SK-N-SH treated with all-trans-retinoic acid at 6 μM for 48 hours (cell line): ENCODE measurements around the gene PPARD.
A peak's percentile ranks its signal among the peaks of the same experiment; 100 is the strongest.

Experiments used
- ATAC-seq: fragments of 200-7000 bp; cut with Tn5 transposase; 3 replicates; pipeline ENCODE4 v1.9.1; 2020; ENCODE audit warnings: mild to moderate bottlenecking, moderate library complexity
- ARNTL ChIP-seq: fragments of 450-650 bp; formaldehyde crosslinking; IDR thresholded peaks from 2 replicates; pipeline ENCODE4 v1.5.0; 2020; ENCODE audit warnings: low read depth, mild to moderate bottlenecking, moderate library complexity, borderline replicate concordance
- BACH2 ChIP-seq: fragments of 250-450 bp; sonication (Bioruptor Pico); IDR thresholded peaks from 2 replicates; pipeline ENCODE4 v1.9.0; 2021; ENCODE audit warnings: mild to moderate bottlenecking, borderline replicate concordance
- CREB5 ChIP-seq: fragments of 250-450 bp; sonication (Bioruptor Pico); IDR thresholded peaks from 2 replicates; pipeline ENCODE4 v1.5.1; 2020; ENCODE audit warnings: low read depth, mild to moderate bottlenecking, moderate library complexity
- CSDC2 ChIP-seq: fragments of 250-450 bp; sonication (Bioruptor Pico); IDR thresholded peaks from 2 replicates; pipeline ENCODE4 v1.5.0; 2020; ENCODE audit warnings: mild to moderate bottlenecking, moderate library complexity
- CSRNP3 ChIP-seq: fragments of 250-450 bp; sonication (Bioruptor Pico); IDR thresholded peaks from 2 replicates; pipeline ENCODE4 v1.5.1; 2021; ENCODE audit warnings: mild to moderate bottlenecking, moderate library complexity
- ESRRG ChIP-seq: fragments of 250-450 bp; sonication (Bioruptor Pico); IDR thresholded peaks from 2 replicates; pipeline ENCODE4 v1.6.1; 2021; ENCODE audit warnings: mild to moderate bottlenecking
- GLIS3 ChIP-seq: fragments of 250-450 bp; sonication (Bioruptor Pico); IDR thresholded peaks from 2 replicates; pipeline ENCODE4 v1.5.0; 2020; ENCODE audit warnings: mild to moderate bottlenecking, moderate library complexity
- ISL1 ChIP-seq: fragments of 250-450 bp; sonication (Bioruptor Pico); IDR thresholded peaks from 2 replicates; pipeline ENCODE4 v2.1.2; 2022; ENCODE audit warnings: mild to moderate bottlenecking, moderate library complexity
- OSR1 ChIP-seq: fragments of 250-450 bp; sonication (Bioruptor Pico); IDR thresholded peaks from 2 replicates; pipeline ENCODE4 v1.8.0; 2022; ENCODE audit warnings: moderate library complexity, mild to moderate bottlenecking, inconsistent platforms
- PATZ1 ChIP-seq: fragments of 250-450 bp; sonication (Bioruptor Pico); IDR thresholded peaks from 2 replicates; pipeline ENCODE4 v1.8.0; 2020; ENCODE audit warnings: mild to moderate bottlenecking, moderate library complexity, borderline replicate concordance
- POU6F1 ChIP-seq: fragments of 250-450 bp; sonication (Bioruptor Pico); IDR thresholded peaks from 2 replicates; pipeline ENCODE4 v1.8.0; 2021; ENCODE audit warnings: low read depth, mild to moderate bottlenecking, moderate library complexity, borderline replicate concordance
- PPARA ChIP-seq: fragments of 250-450 bp; sonication (Bioruptor Pico); IDR thresholded peaks from 2 replicates; pipeline ENCODE4 v1.5.0; 2020; ENCODE audit warnings: mild to moderate bottlenecking, borderline replicate concordance
- RARB ChIP-seq: fragments of 250-450 bp; sonication (Bioruptor Pico); IDR thresholded peaks from 2 replicates; pipeline ENCODE4 v1.8.0; 2021; ENCODE audit warnings: mild to moderate bottlenecking, moderate library complexity
- SNAI2 ChIP-seq: fragments of 250-450 bp; sonication (Bioruptor Pico); IDR thresholded peaks from 2 replicates; pipeline ENCODE4 v1.5.0; 2020; ENCODE audit warnings: mild to moderate bottlenecking, moderate library complexity
- TCF4 ChIP-seq: fragments of 250-450 bp; sonication (Bioruptor Pico); IDR thresholded peaks from 2 replicates; pipeline ENCODE4 v1.8.0; 2021; ENCODE audit warnings: mild to moderate bottlenecking, moderate library complexity, borderline replicate concordance
- ZC3H10 ChIP-seq: fragments of 250-450 bp; sonication (Bioruptor Pico); IDR thresholded peaks from 2 replicates; pipeline ENCODE4 v1.5.1; 2021; ENCODE audit warnings: mild to moderate bottlenecking, moderate library complexity
- ZFP3 ChIP-seq: fragments of 250-450 bp; sonication (Bioruptor Pico); IDR thresholded peaks from 2 replicates; pipeline ENCODE4 v1.5.0; 2020; ENCODE audit warnings: mild to moderate bottlenecking, moderate library complexity
- ZFP30 ChIP-seq: fragments of 450-650 bp; formaldehyde crosslinking; IDR thresholded peaks from 2 replicates; pipeline ENCODE4 v1.5.0; 2022; ENCODE audit warnings: mild to moderate bottlenecking, moderate library complexity
- ZNF565 ChIP-seq: fragments of 450-650 bp; formaldehyde crosslinking; conservative IDR thresholded peaks from 2 replicates; pipeline ENCODE4 v1.5.0; 2020; ENCODE audit warnings: low read depth, mild to moderate bottlenecking, moderate library complexity
- ZNF70 ChIP-seq: fragments of 450-650 bp; formaldehyde crosslinking; IDR thresholded peaks from 2 replicates; pipeline ENCODE4 v1.5.0; 2020; ENCODE audit warnings: mild to moderate bottlenecking, moderate library complexity
- ZNF8 ChIP-seq: fragments of 450-650 bp; formaldehyde crosslinking; IDR thresholded peaks from 2 replicates; pipeline ENCODE4 v1.5.0; 2020; ENCODE audit warnings: mild to moderate bottlenecking, moderate library complexity

The PPARD gene

GRCh38 chr6:35359346-35359743, 17.0 kb downstream of the PPARD start:
- no peak for TF ChIP-seq BACH2 (CRISPR knock-in tag)
- TF ChIP-seq CREB5 (CRISPR knock-in tag): no peak
- no peak for TF ChIP-seq ZC3H10 (CRISPR knock-in tag)
- no peak for TF ChIP-seq ESRRG (CRISPR knock-in tag)
- TF ChIP-seq PATZ1 (CRISPR knock-in tag): no peak
- no peak for TF ChIP-seq ZNF70 (CRISPR knock-in tag)
- no peak for TF ChIP-seq ZNF8 (CRISPR knock-in tag)
- TF ChIP-seq PPARA (CRISPR knock-in tag): no peak
- no peak for TF ChIP-seq ISL1 (CRISPR knock-in tag)
- no peak for TF ChIP-seq GLIS3 (CRISPR knock-in tag)
- TF ChIP-seq OSR1 (CRISPR knock-in tag): no peak
- TF ChIP-seq ZFP30 (CRISPR knock-in tag): no peak
- no peak for TF ChIP-seq ZFP3 (CRISPR knock-in tag)
- no peak for TF ChIP-seq POU6F1 (CRISPR knock-in tag)
- TF ChIP-seq TCF4 (CRISPR knock-in tag): no peak
- no peak for TF ChIP-seq CSRNP3
- TF ChIP-seq ZNF565 (CRISPR knock-in tag): no peak
- TF ChIP-seq RARB (CRISPR knock-in tag): no peak
- TF ChIP-seq, all 23 proteins: peak for 0
- no peak for ATAC-seq

GRCh38 chr6:35359744-35360348, 17.5 kb downstream of the PPARD start:
- ATAC-seq: peak; percentile 74
- no peak for TF ChIP-seq ZNF8 (CRISPR knock-in tag)
- no peak for TF ChIP-seq ISL1 (CRISPR knock-in tag)
- TF ChIP-seq TCF4 (CRISPR knock-in tag): no peak
- TF ChIP-seq POU6F1 (CRISPR knock-in tag): no peak
- TF ChIP-seq ZNF565 (CRISPR knock-in tag): no peak
- no peak for TF ChIP-seq ESRRG (CRISPR knock-in tag)

- ATAC-seq: peak; percentile 44
- TF ChIP-seq ARNTL (CRISPR knock-in tag) (no peak), PPARA (CRISPR knock-in tag) (no peak), ZFP30 (CRISPR knock-in tag) (no peak), CSDC2 (CRISPR knock-in tag) (no peak), SNAI2 (CRISPR knock-in tag) (no peak), ZNF8 (CRISPR knock-in tag) (no peak), ZNF70 (CRISPR knock-in tag) (no peak), BACH2 (CRISPR knock-in tag) (no peak)
These were observed 18.2 kb downstream of the PPARD start for GRCh38 chr6:35360349-35361138.
